ENCODE results near the gene EPB41L4B.

Gene EPB41L4B

GRCh38 chr9:109320742-109321448, at the start of gene EPB41L4B (continued):
- TF ChIP-seq ZBTB6 (tag by site-specific recombination; IDR thresholded peaks at IDR 0.05) (no peak), ZNF2 (tag by site-specific recombination; IDR thresholded peaks at IDR 0.05) (peak; percentile 39; the same call in 1 of the 2 replicates), ZNF114 (tag by site-specific recombination; IDR thresholded peaks at IDR 0.05) (no peak), ZNF423 (tag by site-specific recombination; IDR thresholded peaks at IDR 0.05) (no peak), REST (tag by site-specific recombination; IDR thresholded peaks at IDR 0.05) (no peak), ZNF488 (tag by site-specific recombination; IDR thresholded peaks at IDR 0.05) (no peak), ZNF76 (tag by site-specific recombination; IDR thresholded peaks at IDR 0.05; ENCODE audit: borderline replicate concordance, low read depth) (peak; percentile 48; the same call in 1 of the 2 replicates), ZNF175 (tag by site-specific recombination; IDR thresholded peaks at IDR 0.05) (no peak), ZNF792 (tag by site-specific recombination; IDR thresholded peaks at IDR 0.05) (no peak), KLF1 (tag by site-specific recombination; IDR thresholded peaks at IDR 0.05) (peak; percentile 28; the same call in 1 of the 2 replicates), ZNF211 (tag by site-specific recombination; IDR thresholded peaks at IDR 0.05; ENCODE audit: low read depth) (no peak), ZNF26 (tag by site-specific recombination; IDR thresholded peaks at IDR 0.05) (no peak), ZNF610 (tag by site-specific recombination; IDR thresholded peaks at IDR 0.05; ENCODE audit: borderline replicate concordance) (no peak), ZNF629 (tag by site-specific recombination; IDR thresholded peaks at IDR 0.05) (peak; percentile 84), ZNF830 (tag by site-specific recombination; IDR thresholded peaks at IDR 0.05; ENCODE audit: low read depth) (no peak), ZNF335 (tag by site-specific recombination; conservative IDR thresholded peaks at IDR 0.05) (0 out of 2 replicates have a peak, but pooled peaks have one; percentile 35), ZNF398 (tag by site-specific recombination; IDR thresholded peaks at IDR 0.05) (no peak), ZNF394 (tag by site-specific recombination; IDR thresholded peaks at IDR 0.05; ENCODE audit: borderline replicate concordance) (peak; percentile 32; the same call in 1 of the 2 replicates), ZSCAN30 (tag by site-specific recombination; IDR thresholded peaks at IDR 0.05) (peak; percentile 84), ZNF19 (tag by site-specific recombination; IDR thresholded peaks at IDR 0.05; ENCODE audit: low read depth) (no peak)

Data from HEK293 (cell line).